ENCODE data around the gene MNT.

DNA sequence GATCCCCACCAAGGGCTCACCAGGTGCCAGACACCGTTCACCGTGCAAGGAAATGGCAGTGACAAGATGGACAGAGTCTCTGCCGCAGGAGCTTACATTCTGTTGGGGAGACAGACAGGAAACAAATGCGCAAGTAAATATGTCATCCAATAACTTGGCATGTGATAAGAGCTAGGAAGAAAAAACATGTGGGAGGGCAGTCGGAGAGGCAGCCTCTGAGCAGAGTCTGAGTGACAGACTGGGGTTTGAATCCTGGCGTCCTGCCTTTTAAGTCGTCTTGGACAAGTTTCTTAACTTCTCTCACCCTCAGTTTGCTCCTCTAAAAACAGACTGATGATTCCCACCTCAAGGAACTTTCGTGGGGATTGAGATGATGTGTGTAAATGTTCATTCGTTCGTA, 56.3 kb downstream of the MNT start:
- TF ChIP-seq, protein P1, sequence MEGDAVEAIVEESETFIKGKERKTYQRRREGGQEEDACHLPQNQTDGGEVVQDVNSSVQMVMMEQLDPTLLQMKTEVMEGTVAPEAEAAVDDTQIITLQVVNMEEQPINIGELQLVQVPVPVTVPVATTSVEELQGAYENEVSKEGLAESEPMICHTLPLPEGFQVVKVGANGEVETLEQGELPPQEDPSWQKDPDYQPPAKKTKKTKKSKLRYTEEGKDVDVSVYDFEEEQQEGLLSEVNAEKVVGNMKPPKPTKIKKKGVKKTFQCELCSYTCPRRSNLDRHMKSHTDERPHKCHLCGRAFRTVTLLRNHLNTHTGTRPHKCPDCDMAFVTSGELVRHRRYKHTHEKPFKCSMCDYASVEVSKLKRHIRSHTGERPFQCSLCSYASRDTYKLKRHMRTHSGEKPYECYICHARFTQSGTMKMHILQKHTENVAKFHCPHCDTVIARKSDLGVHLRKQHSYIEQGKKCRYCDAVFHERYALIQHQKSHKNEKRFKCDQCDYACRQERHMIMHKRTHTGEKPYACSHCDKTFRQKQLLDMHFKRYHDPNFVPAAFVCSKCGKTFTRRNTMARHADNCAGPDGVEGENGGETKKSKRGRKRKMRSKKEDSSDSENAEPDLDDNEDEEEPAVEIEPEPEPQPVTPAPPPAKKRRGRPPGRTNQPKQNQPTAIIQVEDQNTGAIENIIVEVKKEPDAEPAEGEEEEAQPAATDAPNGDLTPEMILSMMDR (IDR thresholded peaks at IDR 0.05) = no peak
- no peak for TF ChIP-seq POLR2A (IDR thresholded peaks at IDR 0.05)
